Gastrocnemius medialis (tissue), 4 donors: ENCODE data around the gene ZNF91. TPM values are rescaled to one million over a fixed set of nuclear protein-coding genes. Genes with fewer than 3 reads are reported as not detected.
A peak's percentile ranks its signal among the peaks of the same experiment; 100 is the strongest.
"Not testable (repeated sequence)": the region's sequence is repeated elsewhere in the genome, so short reads cannot be mapped to it uniquely, and the experiment has no call there.

Experiments used
- ATAC-seq, 2 donors: fragments of 150-250 bp; one replicate each; pipeline ENCODE4 v1.9.1; 2016
- DNase-seq, 2 donors: peaks; one replicate each; pipeline ENCODE4 v3.0.0-alpha.2; 2019
- H3K27ac ChIP-seq, 4 donors: fragments of 200-600 bp; sonication (generic); 1 replicate in 1 of 4; 2 replicates in 3 of 4; pipeline ENCODE4 v1.5.1; 2016 to 2018; ENCODE audit warnings: mild to moderate bottlenecking in 2 of 4, moderate library complexity in 1 of 4
- H3K27me3 ChIP-seq, 3 donors: fragments of 200-600 bp; sonication (generic) in 2 of 3; 1 replicate in 1 of 3; 2 replicates in 2 of 3; pipeline versions ENCODE4 v1.5.1 to v1.6.0; 2016 to 2019; ENCODE audit warnings: mild to moderate bottlenecking in 1 of 3, moderate library complexity in 1 of 3
- H3K36me3 ChIP-seq, 2 donors: fragments of 200-600 bp; sonication (generic) in 1 of 2; one replicate each; pipeline ENCODE4 v1.5.1; 2017 to 2018
- H3K4me1 ChIP-seq, 2 donors: fragments of 200-600 bp; sonication (generic) in 1 of 2; one replicate each; pipeline ENCODE4 v1.5.1; 2016 to 2017; ENCODE audit warnings: mild to moderate bottlenecking in 2 of 2
- H3K4me3 ChIP-seq, 4 donors: fragments of 200-600 bp; sonication (generic) in 3 of 4; 1 replicate in 1 of 4; 2 replicates in 3 of 4; pipeline ENCODE4 v1.5.1; 2016 to 2019; ENCODE audit warnings: mild to moderate bottlenecking in 2 of 4
- H3K9me3 ChIP-seq, 3 donors: fragments of 200-600 bp; sonication (generic) in 2 of 3; 1 replicate in 1 of 3; 2 replicates in 2 of 3; pipeline ENCODE4 v1.5.1; 2016 to 2019
- CTCF ChIP-seq, 5 experiments: fragments of 450-650 bp in 3 of 5; fragments of 200-600 bp in 2 of 5; sonication (generic) in 2 of 5; IDR thresholded peaks in 4 of 5; conservative IDR thresholded peaks in 1 of 5; 1 replicate in 4 of 5; 2 replicates in 1 of 5; pipeline ENCODE4 v1.5.1; 2016 to 2019; ENCODE audit warnings: antibody characterized with exemption in 5 of 5, mild to moderate bottlenecking in 3 of 5, moderate library complexity in 3 of 5
- POLR2A ChIP-seq, 2 donors: fragments of 450-650 bp; IDR thresholded peaks; one replicate each; pipeline ENCODE4 v1.6.1; 2017; ENCODE audit warnings: antibody characterized with exemption in 2 of 2, mild to moderate bottlenecking in 2 of 2, moderate library complexity in 2 of 2
- in situ Hi-C, 4 donors: fragments of 200-750 bp; cut with MboI; loops; one replicate each; pipeline versions ENCODE4 v1.15.0 to v1.8.0; 2017; ENCODE audit warnings: low sequenced_read_pairs in 4 of 4
- intact Hi-C: fragments of 100-400 bp; cut with DNase I; formaldehyde crosslinking; loops from one replicate; pipeline ENCODE4 v1.15.1; 2023; ENCODE audit warnings: low total_unique reads
- total RNA-seq, 4 donors: library from RNA; depleted of rRNA; stranded (reverse); fragments of >200 nt; gene quantifications; one replicate each; pipeline versions ENCODE4 v1.1.0 to v1.2.3, GENCODE V29; 2016

Gene ZNF91
- total RNA-seq, 4 donors from 2014 or later, result 44.3 to 71.1 (median 59.0) TPM

GRCh38 chr19:23381114-23381513, 14.2 kb downstream of the ZNF91 start:
- in situ Hi-C loops (loop anchor here in 1 of 4 donors (25.0 kb wide), 1 partner anchor 119 kb away; the partner anchor contains the start of gene ZNF724), intact Hi-C loops (no loop called here)
- peaks cover 0 to 8% of the 10 kb centered on the region in 2 donors for H3K4me1 ChIP-seq
- TF ChIP-seq POLR2A (IDR thresholded peaks at IDR 0.05) (no peak), CTCF (IDR thresholded peaks at IDR 0.05 in 4 of 5, conservative IDR thresholded peaks at IDR 0.05 in 1 of 5) (no peak)
- peaks cover 0 to 42% of the 10 kb centered on the region in 2 donors for H3K36me3 ChIP-seq
- no peaks in the 10 kb centered on the region for H3K27me3 ChIP-seq
- no peak for DNase-seq
- no peak for ATAC-seq
- no peak overlapping the region for H3K4me3 ChIP-seq
- H3K27ac ChIP-seq, result no peak overlapping the region
- H3K9me3 ChIP-seq, result peaks cover 0 to under 1% (median 0%) of the 10 kb centered on the region in 3 donors

- H3K36me3 ChIP-seq, result peaks cover 0 to 48% of the 10 kb centered on the region in 2 donors
- H3K27ac ChIP-seq, H3K27me3 ChIP-seq, H3K4me3 ChIP-seq, H3K4me1 ChIP-seq, DNase-seq, H3K9me3 ChIP-seq, ATAC-seq: not testable (repeated sequence)
- intact Hi-C loops (loop anchor here (5.0 kb wide), 1 partner anchor 418 kb away; no protein-coding TSS in a partner anchor), in situ Hi-C loops (loop anchor here in 1 of 4 donors (25.0 kb wide), 1 partner anchor 117 kb away; the partner anchor contains the start of gene ZNF724)
Observed at GRCh38 chr19:23379671-23380070, 15.6 kb downstream of the ZNF91 start.

- Histone ChIP-seq H3K9me3 (peaks cover 0 to 9% (median 0%) of the 10 kb centered on the region in 3 donors), H3K27ac (no peak overlapping the region), H3K27me3 (no peaks in the 10 kb centered on the region), H3K4me1 (peaks cover 0 to 8% of the 10 kb centered on the region in 2 donors), H3K4me3 (no peak overlapping the region), H3K36me3 (peaks cover 0 to 44% of the 10 kb centered on the region in 2 donors)
- ATAC-seq (no peak), DNase-seq (no peak)
- TF ChIP-seq POLR2A (IDR thresholded peaks at IDR 0.05) (no peak), CTCF (IDR thresholded peaks at IDR 0.05 in 4 of 5, conservative IDR thresholded peaks at IDR 0.05 in 1 of 5) (no peak)
- in situ Hi-C loops (loop anchor here in 1 of 4 donors (25.0 kb wide), 1 partner anchor 117 kb away; the partner anchor contains the start of gene ZNF724), intact Hi-C loops (loop anchor here (5.0 kb wide), 1 partner anchor 418 kb away; no protein-coding TSS in a partner anchor)
Observed at GRCh38 chr19:23378948-23379347, 16.3 kb downstream of the ZNF91 start.

GRCh38 chr19:23377276-23377675, 18.0 kb downstream of the ZNF91 start:
- ATAC-seq, result no peak
- H3K27ac ChIP-seq, result no peak overlapping the region

GRCh38 chr19:23366437-23366836, 28.8 kb downstream of the ZNF91 start:
- Histone ChIP-seq H3K4me3 (peak overlapping the region in 1 of 4 donors; percentile 25), H3K27ac (no peak overlapping the region), H3K4me1 (no peaks in the 10 kb centered on the region), H3K9me3 (peaks cover 0 to 53% (median 17%) of the 10 kb centered on the region in 3 donors), H3K27me3 (no peaks in the 10 kb centered on the region), H3K36me3 (peaks cover 3 to 77% of the 10 kb centered on the region in 2 donors)
- ATAC-seq (no peak), DNase-seq (no peak)
- intact Hi-C loops, result no loop called here
- in situ Hi-C loops, result no loop called here
- TF ChIP-seq CTCF (IDR thresholded peaks at IDR 0.05 in 4 of 5, conservative IDR thresholded peaks at IDR 0.05 in 1 of 5) (no peak), POLR2A (IDR thresholded peaks at IDR 0.05) (no peak)

More at GRCh38 chr19:23377276-23377675, 18.0 kb downstream of the ZNF91 start:
- no peaks in the 10 kb centered on the region for H3K27me3 ChIP-seq
- H3K9me3 ChIP-seq, result peaks cover 0 to 16% (median 0%) of the 10 kb centered on the region in 3 donors
- H3K36me3 ChIP-seq, result peaks cover 0 to 47% of the 10 kb centered on the region in 2 donors
- no peak overlapping the region for H3K4me3 ChIP-seq
- intact Hi-C loops (loop anchor here (5.0 kb wide), 1 partner anchor 420 kb away; no protein-coding TSS in a partner anchor), in situ Hi-C loops (loop anchor here in 1 of 4 donors (25.0 kb wide), 1 partner anchor 115 kb away; the partner anchor contains the start of gene ZNF724)
- no peak for DNase-seq
- H3K4me1 ChIP-seq, result peaks cover 0 to 8% of the 10 kb centered on the region in 2 donors
- no peak for TF ChIP-seq POLR2A (IDR thresholded peaks at IDR 0.05)

GRCh38 chr19:23366031-23366430, 29.2 kb downstream of the ZNF91 start:
- intact Hi-C loops, H3K4me1 ChIP-seq, H3K27me3 ChIP-seq, H3K27ac ChIP-seq, in situ Hi-C loops, DNase-seq, ATAC-seq: not testable (repeated sequence)
- peak overlapping the region in 1 of 4 donors; percentile 25 for H3K4me3 ChIP-seq
- H3K36me3 ChIP-seq, result peaks cover 3 to 77% of the 10 kb centered on the region in 2 donors
- peaks cover 4 to 57% (median 16%) of the 10 kb centered on the region in 3 donors for H3K9me3 ChIP-seq
